ENCODE measurements around the gene LRP5.

The LRP5 gene

DNA sequence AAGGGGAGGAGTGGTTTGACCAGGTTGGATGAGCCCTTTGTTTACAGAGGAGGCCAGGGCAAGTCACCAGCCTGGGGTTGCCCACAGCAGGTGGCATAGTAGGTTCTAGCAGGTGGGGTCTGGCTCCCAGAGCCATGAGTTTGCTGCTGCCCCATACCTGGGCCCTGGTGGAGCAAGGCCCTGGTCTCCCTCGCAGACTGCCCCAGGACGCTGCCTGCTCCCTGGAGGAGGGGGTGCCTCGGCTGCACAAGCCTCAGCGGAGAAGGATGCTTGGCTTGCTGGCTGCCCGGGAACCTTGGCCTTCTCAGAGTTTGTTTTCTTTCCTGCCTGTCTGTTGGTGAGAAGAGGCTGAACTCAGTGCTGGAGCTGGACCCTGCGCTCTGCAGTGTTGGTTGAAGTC lies 54.9 kb downstream of the LRP5 start:
- H3K4me1 ChIP-seq (ENCODE audit: control insufficient read depth, insufficient read depth, low read length, poor library complexity, severe bottlenecking) = no peaks in the 10 kb centered on the region
- no peak for DNase-seq
- no peaks in the 10 kb centered on the region for H3K36me3 ChIP-seq (ENCODE audit: control insufficient read depth, insufficient read depth, low read length)

DNA sequence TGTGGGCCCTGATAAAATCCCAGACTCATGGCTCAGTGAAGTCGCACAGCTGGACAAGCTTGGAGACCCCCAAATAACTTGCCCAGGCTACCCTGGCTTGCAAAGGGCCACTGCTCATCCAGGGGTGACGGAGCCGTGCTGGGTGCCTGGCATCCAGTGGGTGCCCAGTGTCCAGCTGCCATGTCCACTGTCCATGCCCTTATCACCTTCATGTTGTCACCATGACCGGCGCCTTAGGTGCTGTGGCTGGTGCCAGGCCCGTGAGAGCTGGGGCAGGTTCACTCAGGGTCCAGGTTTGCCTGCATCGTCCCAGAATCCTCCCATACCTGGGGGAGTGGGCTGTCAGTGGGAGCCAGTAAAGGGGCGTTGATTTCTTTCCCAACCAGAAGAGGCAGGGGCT lies 57.4 kb downstream of the LRP5 start:
- no peak overlapping the region for H3K27ac ChIP-seq (ENCODE audit: insufficient read depth, low read length, poor library complexity, severe bottlenecking)
- H3K4me1 ChIP-seq (ENCODE audit: control insufficient read depth, insufficient read depth, low read length, poor library complexity, severe bottlenecking) = no peaks in the 10 kb centered on the region
- H3K9me3 ChIP-seq (ENCODE audit: control insufficient read depth, low read length) = no peaks in the 10 kb centered on the region
- H3K4me3 ChIP-seq (ENCODE audit: insufficient read depth, low read depth, low read length, poor library complexity, severe bottlenecking) = no peak overlapping the region
- DNase-seq = no peak
- no peaks in the 10 kb centered on the region for H3K36me3 ChIP-seq (ENCODE audit: control insufficient read depth, insufficient read depth, low read length)
- no peaks in the 10 kb centered on the region for H3K27me3 ChIP-seq (replicated peaks; ENCODE audit: control insufficient read depth, insufficient read depth, low read length, poor library complexity, severe bottlenecking)

More for the DNA sequence above, 54.9 kb downstream of the LRP5 start:
- no peak overlapping the region for H3K4me3 ChIP-seq (ENCODE audit: insufficient read depth, low read depth, low read length, poor library complexity, severe bottlenecking)
- no peaks in the 10 kb centered on the region for H3K27me3 ChIP-seq (replicated peaks; ENCODE audit: control insufficient read depth, insufficient read depth, low read length, poor library complexity, severe bottlenecking)
- no peaks in the 10 kb centered on the region for H3K9me3 ChIP-seq (ENCODE audit: control insufficient read depth, low read length)
- no peak overlapping the region for H3K27ac ChIP-seq (ENCODE audit: insufficient read depth, low read length, poor library complexity, severe bottlenecking)

DNA sequence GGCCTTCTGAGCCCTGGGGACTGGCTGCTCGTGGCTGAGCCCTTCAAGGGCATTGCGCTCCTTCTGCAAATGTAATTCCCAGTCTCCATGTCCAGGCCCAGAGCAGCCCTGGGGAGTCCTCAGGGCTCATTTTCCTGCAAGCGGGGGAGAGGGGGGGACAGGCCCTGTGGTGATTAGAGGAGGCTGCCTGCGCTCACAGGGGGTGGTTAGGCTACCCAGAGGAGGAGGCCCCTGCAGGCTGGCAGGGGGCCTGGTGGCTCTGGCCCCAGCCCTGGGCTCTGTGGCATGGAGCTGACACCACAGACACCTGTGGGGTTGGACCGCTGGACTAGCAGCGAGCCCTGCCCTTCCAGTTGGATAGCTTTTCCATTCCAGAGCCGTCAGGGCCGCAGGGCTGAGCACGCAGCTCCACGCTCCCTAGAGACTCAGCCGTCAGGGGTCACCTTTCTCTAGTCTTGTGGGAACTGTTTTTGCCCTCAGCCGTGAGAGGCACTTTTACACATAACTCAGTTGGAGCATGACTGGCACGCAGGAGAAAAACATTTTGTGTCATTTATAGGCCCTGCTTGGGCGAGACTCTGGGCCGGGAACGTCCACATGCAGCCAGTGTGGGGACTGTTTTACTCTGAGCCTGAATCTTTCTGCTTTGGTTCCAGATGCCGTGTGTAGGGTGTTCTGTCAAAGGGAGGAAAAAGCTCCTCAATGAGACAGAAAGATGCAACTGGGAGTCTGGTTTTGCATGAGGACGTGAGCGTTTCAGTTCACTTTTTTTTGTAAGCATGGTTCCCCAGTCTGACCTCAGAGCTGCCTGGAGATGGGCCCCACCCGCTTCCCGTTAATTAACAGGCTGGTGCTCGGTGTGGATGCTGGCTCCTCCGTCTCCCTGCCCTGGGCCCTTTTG lies 58.1 kb downstream of the LRP5 start:
- Histone ChIP-seq H3K27ac (ENCODE audit: insufficient read depth, low read length, poor library complexity, severe bottlenecking) (no peak overlapping the region), H3K9me3 (ENCODE audit: control insufficient read depth, low read length) (no peaks in the 10 kb centered on the region), H3K36me3 (ENCODE audit: control insufficient read depth, insufficient read depth, low read length) (no peaks in the 10 kb centered on the region), H3K4me3 (ENCODE audit: insufficient read depth, low read depth, low read length, poor library complexity, severe bottlenecking) (no peak overlapping the region), H3K4me1 (ENCODE audit: control insufficient read depth, insufficient read depth, low read length, poor library complexity, severe bottlenecking) (no peaks in the 10 kb centered on the region), H3K27me3 (replicated peaks; ENCODE audit: control insufficient read depth, insufficient read depth, low read length, poor library complexity, severe bottlenecking) (no peaks in the 10 kb centered on the region)
- DNase-seq = no peak

DNA sequence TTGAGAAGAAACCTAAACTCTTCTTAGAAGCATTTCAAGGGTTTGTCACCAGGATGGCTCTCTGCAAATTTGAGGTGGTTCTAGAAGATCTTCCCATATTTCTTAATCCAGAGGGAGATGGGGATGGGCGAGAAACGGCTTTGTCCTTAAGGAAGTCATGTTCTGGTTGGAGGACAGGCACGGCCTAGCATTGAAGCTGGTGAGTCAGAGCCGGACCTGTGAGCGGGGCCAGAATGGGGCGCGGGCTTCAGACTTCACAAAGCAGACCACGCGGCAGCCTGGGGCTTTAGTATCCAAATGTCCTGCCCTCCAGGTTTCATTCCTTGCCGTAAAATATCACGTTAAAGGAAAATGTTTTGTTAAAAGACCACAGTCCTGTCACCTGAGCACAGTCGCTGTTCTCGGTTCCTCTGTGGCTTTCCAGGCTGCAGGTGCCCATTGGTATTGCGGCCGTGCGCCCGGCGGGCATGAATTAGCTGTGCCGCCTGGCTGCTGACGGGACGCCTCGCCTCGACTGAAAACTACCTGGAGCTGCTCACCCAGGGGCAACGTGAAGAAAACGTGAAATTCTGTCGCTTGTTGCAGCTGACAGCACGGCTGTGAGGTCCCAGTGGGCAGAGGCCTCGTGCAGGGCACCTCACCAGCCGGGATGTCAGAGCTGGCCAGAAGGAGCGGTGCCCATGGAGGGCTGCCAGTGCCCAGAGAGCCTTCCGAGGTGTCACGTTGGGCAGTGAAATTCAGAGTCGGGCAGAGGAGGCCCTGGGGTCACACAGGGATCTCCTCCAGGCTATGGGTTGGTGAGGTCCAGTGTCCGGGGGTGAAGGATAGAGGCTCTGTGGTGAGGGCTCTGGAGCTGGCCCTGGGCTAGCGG lies 59.0 kb downstream of the LRP5 start:
- no peak for DNase-seq
- H3K36me3 ChIP-seq (ENCODE audit: control insufficient read depth, insufficient read depth, low read length) = no peaks in the 10 kb centered on the region
- H3K9me3 ChIP-seq (ENCODE audit: control insufficient read depth, low read length) = no peaks in the 10 kb centered on the region
- H3K27me3 ChIP-seq (replicated peaks; ENCODE audit: control insufficient read depth, insufficient read depth, low read length, poor library complexity, severe bottlenecking) = no peaks in the 10 kb centered on the region
- no peak overlapping the region for H3K27ac ChIP-seq (ENCODE audit: insufficient read depth, low read length, poor library complexity, severe bottlenecking)
- no peak overlapping the region for H3K4me3 ChIP-seq (ENCODE audit: insufficient read depth, low read depth, low read length, poor library complexity, severe bottlenecking)
- no peaks in the 10 kb centered on the region for H3K4me1 ChIP-seq (ENCODE audit: control insufficient read depth, insufficient read depth, low read length, poor library complexity, severe bottlenecking)

DNA sequence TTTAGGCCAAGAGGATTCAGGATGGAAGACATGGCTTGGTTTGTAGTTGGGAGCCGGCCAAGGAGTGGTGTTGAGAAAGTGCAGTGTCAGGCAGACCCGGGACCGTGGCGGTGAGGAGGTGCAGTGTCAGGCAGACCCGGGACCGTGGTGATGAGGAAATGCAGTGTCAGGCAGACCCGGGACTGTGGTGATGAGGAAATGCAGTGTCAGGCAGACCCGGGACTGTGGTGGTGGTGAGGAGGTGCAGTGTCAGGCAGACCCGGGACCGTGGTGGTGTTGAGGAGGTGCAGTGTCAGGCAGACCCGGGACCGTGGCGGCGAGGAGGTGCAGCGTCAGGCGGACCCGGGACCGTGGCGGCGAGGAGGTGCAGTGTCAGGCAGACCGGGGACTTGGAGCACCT lies 59.7 kb downstream of the LRP5 start:
- Histone ChIP-seq H3K4me1 (ENCODE audit: control insufficient read depth, insufficient read depth, low read length, poor library complexity, severe bottlenecking) (no peaks in the 10 kb centered on the region), H3K36me3 (ENCODE audit: control insufficient read depth, insufficient read depth, low read length) (no peaks in the 10 kb centered on the region), H3K27ac (ENCODE audit: insufficient read depth, low read length, poor library complexity, severe bottlenecking) (no peak overlapping the region), H3K9me3 (ENCODE audit: control insufficient read depth, low read length) (no peaks in the 10 kb centered on the region), H3K27me3 (replicated peaks; ENCODE audit: control insufficient read depth, insufficient read depth, low read length, poor library complexity, severe bottlenecking) (no peaks in the 10 kb centered on the region), H3K4me3 (ENCODE audit: insufficient read depth, low read depth, low read length, poor library complexity, severe bottlenecking) (no peak overlapping the region)
- DNase-seq = no peak

DNA sequence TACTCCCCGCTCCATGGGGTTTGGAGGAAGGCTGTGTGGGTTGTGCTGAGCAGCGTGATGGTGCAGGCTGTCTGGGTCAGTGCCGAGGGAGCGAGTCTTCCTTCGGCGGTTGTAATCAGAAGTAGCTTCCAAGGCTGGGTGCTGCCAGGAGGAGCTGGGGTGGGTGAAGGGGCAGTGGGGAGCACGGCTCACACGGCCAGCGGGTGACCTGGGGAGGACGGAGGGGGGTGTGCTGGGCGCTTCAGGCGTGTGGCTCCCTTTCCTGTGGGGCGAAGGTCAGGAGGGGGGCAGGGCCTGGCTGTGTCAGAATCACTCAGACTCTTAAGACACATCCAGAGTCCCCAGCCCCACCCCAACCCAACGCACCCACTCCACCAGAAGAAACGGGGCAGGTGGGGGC lies 60.2 kb downstream of the LRP5 start:
- H3K27ac ChIP-seq (ENCODE audit: insufficient read depth, low read length, poor library complexity, severe bottlenecking) = no peak overlapping the region
- H3K36me3 ChIP-seq (ENCODE audit: control insufficient read depth, insufficient read depth, low read length) = no peaks in the 10 kb centered on the region
- H3K4me1 ChIP-seq (ENCODE audit: control insufficient read depth, insufficient read depth, low read length, poor library complexity, severe bottlenecking) = no peaks in the 10 kb centered on the region
- no peak overlapping the region for H3K4me3 ChIP-seq (ENCODE audit: insufficient read depth, low read depth, low read length, poor library complexity, severe bottlenecking)
- no peak for DNase-seq
- H3K27me3 ChIP-seq (replicated peaks; ENCODE audit: control insufficient read depth, insufficient read depth, low read length, poor library complexity, severe bottlenecking) = no peaks in the 10 kb centered on the region
- H3K9me3 ChIP-seq (ENCODE audit: control insufficient read depth, low read length) = no peaks in the 10 kb centered on the region

DNA sequence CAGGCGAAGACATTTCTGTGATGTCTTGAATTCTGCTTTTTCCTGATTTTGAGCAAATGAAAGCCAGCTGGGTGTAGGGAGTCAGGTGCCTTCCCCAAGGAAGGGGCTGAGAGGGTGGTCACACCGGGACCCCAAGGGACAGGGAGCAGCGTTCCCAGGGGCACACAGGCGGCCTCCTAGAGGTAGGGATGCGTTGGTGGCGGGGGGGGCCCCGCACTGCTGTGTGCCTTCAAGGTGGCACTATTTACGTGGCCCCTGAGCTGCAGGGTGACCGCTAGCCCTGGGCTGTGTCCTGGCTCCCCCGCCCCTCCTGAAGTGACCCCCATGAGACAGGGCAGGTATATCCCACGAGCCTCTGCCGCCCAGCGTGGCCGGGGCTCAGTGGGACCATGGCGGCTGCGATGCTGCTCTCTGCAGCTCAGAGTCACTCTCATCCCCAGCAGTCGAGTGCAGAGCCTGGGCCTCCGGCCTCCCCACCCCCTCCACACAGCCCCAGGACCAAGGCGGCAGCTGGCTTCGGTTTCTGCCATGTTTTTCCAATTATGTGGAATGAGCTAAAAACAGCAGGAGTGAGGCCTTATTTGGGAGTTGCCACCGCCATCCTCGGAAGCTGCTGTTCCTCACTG lies 60.9 kb downstream of the LRP5 start:
- DNase-seq = no peak
- no peaks in the 10 kb centered on the region for H3K4me1 ChIP-seq (ENCODE audit: control insufficient read depth, insufficient read depth, low read length, poor library complexity, severe bottlenecking)
- H3K9me3 ChIP-seq (ENCODE audit: control insufficient read depth, low read length) = no peaks in the 10 kb centered on the region
- H3K36me3 ChIP-seq (ENCODE audit: control insufficient read depth, insufficient read depth, low read length) = no peaks in the 10 kb centered on the region
- H3K27ac ChIP-seq (ENCODE audit: insufficient read depth, low read length, poor library complexity, severe bottlenecking) = no peak overlapping the region
- H3K27me3 ChIP-seq (replicated peaks; ENCODE audit: control insufficient read depth, insufficient read depth, low read length, poor library complexity, severe bottlenecking) = no peaks in the 10 kb centered on the region
- H3K4me3 ChIP-seq (ENCODE audit: insufficient read depth, low read depth, low read length, poor library complexity, severe bottlenecking) = no peak overlapping the region

DNA sequence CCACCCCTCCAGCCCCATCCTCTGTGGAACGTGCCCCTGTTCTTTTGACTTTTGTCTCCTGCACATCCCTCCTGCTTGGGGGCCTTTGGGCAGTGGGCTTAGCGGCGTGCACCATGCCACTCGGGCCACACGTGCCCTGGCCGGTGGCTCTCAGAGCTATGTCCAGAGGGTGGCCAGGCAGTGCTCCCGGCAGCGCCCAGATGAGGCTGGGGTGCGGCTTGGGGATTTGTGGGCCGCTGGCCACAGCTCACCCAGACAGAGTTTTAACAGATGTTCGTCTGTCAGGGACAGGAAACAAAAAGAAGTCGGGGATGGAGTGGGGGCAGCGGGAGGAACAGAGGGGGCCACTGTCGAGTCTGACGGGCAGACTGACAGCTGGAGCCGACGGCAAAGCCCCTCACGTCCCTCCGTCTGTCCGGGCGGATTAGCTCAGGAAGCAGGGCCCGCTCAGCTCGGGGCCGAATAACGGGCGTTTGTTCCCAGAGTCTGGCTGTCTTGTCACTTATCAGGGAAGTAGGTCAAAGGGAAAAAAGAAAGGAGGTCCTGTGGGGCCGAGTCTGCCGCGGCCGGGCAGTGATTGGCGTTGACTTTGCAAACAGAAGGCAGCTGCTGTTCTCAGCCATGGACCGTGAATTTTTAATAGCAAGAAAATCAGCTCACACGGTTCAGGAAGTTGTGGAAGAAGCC lies 61.6 kb downstream of the LRP5 start:
- H3K27ac ChIP-seq (ENCODE audit: insufficient read depth, low read length, poor library complexity, severe bottlenecking) = no peak overlapping the region
- DNase-seq = no peak
- H3K4me1 ChIP-seq (ENCODE audit: control insufficient read depth, insufficient read depth, low read length, poor library complexity, severe bottlenecking) = no peaks in the 10 kb centered on the region
- H3K9me3 ChIP-seq (ENCODE audit: control insufficient read depth, low read length) = no peaks in the 10 kb centered on the region
- no peaks in the 10 kb centered on the region for H3K36me3 ChIP-seq (ENCODE audit: control insufficient read depth, insufficient read depth, low read length)
- no peak overlapping the region for H3K4me3 ChIP-seq (ENCODE audit: insufficient read depth, low read depth, low read length, poor library complexity, severe bottlenecking)
- no peaks in the 10 kb centered on the region for H3K27me3 ChIP-seq (replicated peaks; ENCODE audit: control insufficient read depth, insufficient read depth, low read length, poor library complexity, severe bottlenecking)

DNA sequence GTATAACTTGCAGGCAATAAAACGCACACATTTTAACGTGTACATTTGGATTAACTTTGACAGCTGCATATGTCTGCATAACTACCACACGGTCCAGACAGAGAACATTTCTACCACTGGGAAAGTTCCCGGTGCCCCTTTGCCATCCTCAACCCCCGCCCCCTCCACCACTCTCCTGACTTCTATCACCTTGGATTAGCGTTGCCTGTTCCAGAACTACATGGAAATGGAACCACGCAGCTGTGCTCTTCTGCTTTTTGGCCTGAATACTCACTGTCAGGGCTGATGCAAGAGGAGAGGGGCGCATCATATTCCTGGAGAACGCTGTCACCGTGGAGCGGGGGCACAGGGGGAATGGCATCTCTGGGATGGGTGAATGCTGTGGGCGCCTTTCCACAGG lies 62.1 kb downstream of the LRP5 start:
- H3K9me3 ChIP-seq (ENCODE audit: control insufficient read depth, low read length) = no peaks in the 10 kb centered on the region
- H3K4me3 ChIP-seq (ENCODE audit: insufficient read depth, low read depth, low read length, poor library complexity, severe bottlenecking) = no peak overlapping the region
- no peaks in the 10 kb centered on the region for H3K4me1 ChIP-seq (ENCODE audit: control insufficient read depth, insufficient read depth, low read length, poor library complexity, severe bottlenecking)
- DNase-seq = no peak
- no peak overlapping the region for H3K27ac ChIP-seq (ENCODE audit: insufficient read depth, low read length, poor library complexity, severe bottlenecking)
- H3K27me3 ChIP-seq (replicated peaks; ENCODE audit: control insufficient read depth, insufficient read depth, low read length, poor library complexity, severe bottlenecking) = no peaks in the 10 kb centered on the region
- no peaks in the 10 kb centered on the region for H3K36me3 ChIP-seq (ENCODE audit: control insufficient read depth, insufficient read depth, low read length)

Data from effector memory CD4-positive, alpha-beta T cell (primary cell).